ENCODE data around the gene SYCE1. TPM values are rescaled to one million over a fixed set of nuclear protein-coding genes. Genes with fewer than 3 reads are reported as not detected.
"Not testable (repeated sequence)": the region's sequence is repeated elsewhere in the genome, so short reads cannot be mapped to it uniquely, and the experiment has no call there.

SYCE1 gene
- total RNA-seq, 2 donors from 2014 or later: 1.0 to 2.0 TPM

GRCh38 chr10:133520193-133520738 lies 45.1 kb downstream of the SYCE1 start:
- Histone ChIP-seq H3K27me3 (no peaks in the 10 kb centered on the region), H3K27ac (peak overlapping the region in 3 of 4 donors; percentile 55 to 78 (median 76)), H3K9me3 (no peaks in the 10 kb centered on the region), H3K4me3 (no peak overlapping the region), H3K36me3 (replicated peaks in 1 of 2; ENCODE audit: insufficient read depth in 1 of 2, low read depth in 2 of 2) (no peaks in the 10 kb centered on the region), H3K4me1 (peaks cover 15% of the 10 kb centered on the region)
- TF ChIP-seq CTCF (IDR thresholded peaks at IDR 0.05) (peak; percentile 83 to 96 (median 89)), POLR2A (IDR thresholded peaks at IDR 0.05) (peak in 2 of 3 donors; percentile 55 to 76)
- ATAC-seq (peak; percentile 98), DNase-seq (peak; percentile 82 to 92 (median 88))
- intact Hi-C loops (cut with DNase I): no loop called here
- WGBS, 2 donors: 0 to 1% methylated on average over 14 to 31 of the region's 33 CpGs

GRCh38 chr10:133518517-133518916 lies 46.9 kb downstream of the SYCE1 start:
- intact Hi-C loops (cut with DNase I); H3K27me3 ChIP-seq; H3K4me3 ChIP-seq; H3K27ac ChIP-seq; DNase-seq; ATAC-seq; H3K9me3 ChIP-seq; H3K36me3 ChIP-seq (replicated peaks in 1 of 2; ENCODE audit: insufficient read depth in 1 of 2, low read depth in 2 of 2): not testable (repeated sequence)
- peaks cover 24% of the 10 kb centered on the region for H3K4me1 ChIP-seq
- WGBS, 2 donors: 78 to 84% methylated on average over 5 of the region's 5 CpGs

- TF ChIP-seq POLR2A (IDR thresholded peaks at IDR 0.05): no peak
- TF ChIP-seq CTCF (IDR thresholded peaks at IDR 0.05): no peak
- Histone ChIP-seq H3K27ac (no peak overlapping the region), H3K36me3 (replicated peaks in 1 of 2; ENCODE audit: insufficient read depth in 1 of 2, low read depth in 2 of 2) (no peaks in the 10 kb centered on the region), H3K27me3 (no peaks in the 10 kb centered on the region), H3K4me1 (peaks cover 48% of the 10 kb centered on the region), H3K9me3 (no peaks in the 10 kb centered on the region), H3K4me3 (no peak overlapping the region)
- ATAC-seq (no peak), DNase-seq (no peak)
- WGBS, 2 donors: 47 to 50% methylated on average over 4 of the region's 4 CpGs
- intact Hi-C loops (cut with DNase I): no loop called here
These were observed 49.3 kb downstream of the SYCE1 start for GRCh38 chr10:133516057-133516456.

- TF ChIP-seq POLR2A (IDR thresholded peaks at IDR 0.05): no peak
- TF ChIP-seq CTCF (IDR thresholded peaks at IDR 0.05): no peak
- 76% methylated on average over 4 of the region's 4 CpGs for WGBS, 2 donors
- ATAC-seq: no peak
- intact Hi-C loops (cut with DNase I): no loop called here
- H3K4me3 ChIP-seq: no peak overlapping the region
- no peak overlapping the region for H3K27ac ChIP-seq
- H3K27me3 ChIP-seq: no peaks in the 10 kb centered on the region
- H3K36me3 ChIP-seq (replicated peaks in 1 of 2; ENCODE audit: insufficient read depth in 1 of 2, low read depth in 2 of 2): no peaks in the 10 kb centered on the region
- no peak for DNase-seq
- no peaks in the 10 kb centered on the region for H3K9me3 ChIP-seq
- peaks cover 45% of the 10 kb centered on the region for H3K4me1 ChIP-seq
These were observed 49.9 kb downstream of the SYCE1 start for GRCh38 chr10:133515471-133515870.

GRCh38 chr10:133511907-133512528 lies 53.4 kb downstream of the SYCE1 start:
- 6 to 7% methylated on average over 4 of the region's 4 CpGs for WGBS, 2 donors
- no peak overlapping the region for H3K27ac ChIP-seq
- peaks cover 43% of the 10 kb centered on the region for H3K4me1 ChIP-seq
- DNase-seq: no peak
- no peak overlapping the region for H3K4me3 ChIP-seq
- no peaks in the 10 kb centered on the region for H3K27me3 ChIP-seq
- no peaks in the 10 kb centered on the region for H3K9me3 ChIP-seq
- intact Hi-C loops (cut with DNase I): no loop called here
- TF ChIP-seq CTCF (IDR thresholded peaks at IDR 0.05): no peak
- TF ChIP-seq POLR2A (IDR thresholded peaks at IDR 0.05): no peak
- no peaks in the 10 kb centered on the region for H3K36me3 ChIP-seq (replicated peaks in 1 of 2; ENCODE audit: insufficient read depth in 1 of 2, low read depth in 2 of 2)
- ATAC-seq: peak; percentile 69

Measured in body of pancreas (tissue), 4 donors.